ENCODE data around the gene FFAR4. TPM values are rescaled to one million over a fixed set of nuclear protein-coding genes. Genes with fewer than 3 reads are reported as not detected.

FFAR4 gene
- total and polyA plus RNA-seq, 2 of the 4 experiments (the other 2 are of a cell fraction) = not detected

DNA sequence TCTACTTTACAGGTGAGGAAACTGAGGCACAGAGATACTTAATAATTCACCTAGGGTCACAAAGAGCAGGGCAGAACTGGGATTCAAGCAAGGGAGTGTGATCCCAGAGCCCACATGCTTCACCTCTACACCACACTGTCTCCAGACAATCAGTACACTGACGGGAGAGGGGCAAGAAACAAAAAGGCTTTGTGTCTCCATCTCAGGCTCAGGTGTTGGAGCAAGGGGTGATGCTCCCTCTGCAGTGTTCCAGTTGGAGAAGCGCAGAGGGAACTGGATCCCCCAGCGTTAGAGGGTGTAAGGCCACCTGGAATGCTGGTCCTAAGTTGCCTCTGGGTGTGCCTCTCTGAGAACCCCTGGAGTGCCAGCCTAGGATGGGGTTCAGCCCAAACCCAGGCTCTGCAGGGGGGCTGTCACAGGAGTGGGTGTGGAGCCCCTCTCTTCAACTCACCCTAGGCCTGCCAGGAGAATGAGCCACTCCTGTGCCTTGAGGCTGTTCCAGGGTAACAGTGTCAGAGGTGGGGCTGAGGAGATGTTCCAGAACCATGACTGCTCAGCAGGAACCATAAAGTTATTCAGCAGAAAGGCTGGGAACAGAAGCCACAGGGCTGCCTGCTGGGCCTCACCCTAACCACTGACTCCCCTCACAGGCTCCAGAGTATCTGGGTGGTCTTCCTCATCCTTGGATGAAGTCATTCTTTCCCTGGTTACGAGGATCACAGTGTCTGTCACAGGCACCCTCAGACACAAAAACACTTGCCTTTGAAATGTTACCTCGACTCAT is 29.1 kb downstream of the FFAR4 start:
- H4K20me1 ChIP-seq (ENCODE audit: insufficient read depth, low read length) = no peaks in the 10 kb centered on the region
- no peak overlapping the region for H2BK120ac ChIP-seq (ENCODE audit: low read depth, low read length)
- H2BK5ac ChIP-seq (ENCODE audit: low read depth, low read length, poor library complexity, severe bottlenecking) = no peak overlapping the region
- TF ChIP-seq RCOR1 (IDR thresholded peaks at IDR 0.05; ENCODE audit: insufficient replicate concordance, low read length) (no peak), CHD1 (IDR thresholded peaks at IDR 0.05; ENCODE audit: low read depth, low read length) (no peak), NFE2L2 (IDR thresholded peaks at IDR 0.05; ENCODE audit: low read depth, low read length) (no peak), MAFK (IDR thresholded peaks at IDR 0.05; ENCODE audit: low read depth, low read length) (no peak), SMC3 (IDR thresholded peaks at IDR 0.05; ENCODE audit: low read depth, low read length) (no peak), MAZ (IDR thresholded peaks at IDR 0.05; ENCODE audit: borderline replicate concordance, low read depth, low read length) (no peak), FOS (IDR thresholded peaks at IDR 0.05; ENCODE audit: low read depth, low read length) (no peak), POLR2A (IDR thresholded peaks at IDR 0.05; ENCODE audit: low read depth, low read length) (no peak)
- no peak overlapping the region for H2AFZ ChIP-seq (replicated peaks; ENCODE audit: low read length, poor library complexity)
- no TSS peak for BruUV-seq (replicated peaks)
- in situ Hi-C loops (cut with MboI; ENCODE audit: low sequenced_read_pairs) = no loop called here
- H3K18ac ChIP-seq (ENCODE audit: low read depth, low read length) = no peak overlapping the region
- H3K4me1 ChIP-seq (ENCODE audit: control insufficient read depth, insufficient read depth, low read length) = no peaks in the 10 kb centered on the region
- peaks cover 36% of the 10 kb centered on the region for H3K27me3 ChIP-seq (ENCODE audit: control insufficient read depth, insufficient read depth, low read length)
- no peak overlapping the region for H3K4me3 ChIP-seq (ENCODE audit: insufficient read depth, low read depth, low read length)
- H2AK5ac ChIP-seq (ENCODE audit: low read depth, low read length) = no peak overlapping the region
- no peak overlapping the region for H3K4me2 ChIP-seq (ENCODE audit: low read depth, low read length)
- POLR2A ChIA-PET (ENCODE audit: unreplicated experiment) = no interaction called here
- H4K5ac ChIP-seq (ENCODE audit: low read depth, low read length) = no peak overlapping the region
- no peak overlapping the region for H3K4ac ChIP-seq (ENCODE audit: low read depth, low read length)
- H3K14ac ChIP-seq (replicated peaks; ENCODE audit: low read depth, low read length) = no peak overlapping the region
- no peak overlapping the region for H3K56ac ChIP-seq (ENCODE audit: extremely low read depth, insufficient read depth, low read length)
- no peak overlapping the region for H3K23ac ChIP-seq (ENCODE audit: low read depth, low read length)
- dilution Hi-C loops (cut with HindIII; ENCODE audit: low sequenced_read_pairs, unreplicated experiment) = no loop called here
- no peaks in the 10 kb centered on the region for H3K79me1 ChIP-seq (ENCODE audit: low read depth in 1 of 2, low read length in 2 of 2)
- no peak overlapping the region for H4K8ac ChIP-seq (ENCODE audit: low read depth in 2 of 2, low read length in 2 of 2)
- H3K9ac ChIP-seq (ENCODE audit: low read depth, low read length) = no peak overlapping the region
- no peak for DNase-seq
- CTCF ChIA-PET = no interaction called here
- no peak overlapping the region for H4K91ac ChIP-seq (ENCODE audit: insufficient read depth, low read depth, low read length)
- H3K9me3 ChIP-seq (ENCODE audit: control insufficient read depth, insufficient read depth, low read length) = no peaks in the 10 kb centered on the region
- no peak for ATAC-seq (ENCODE audit: low read depth)
- no peaks in the 10 kb centered on the region for H3K9me1 ChIP-seq (ENCODE audit: insufficient read depth, low read length)
- H3K27ac ChIP-seq (ENCODE audit: insufficient read depth, low read length) = no peak overlapping the region
- 83% methylated on average over 1 of the region's 5 CpGs; no CpG with 5 or more reads in 1 of the 2 experiments for WGBS, 2 experiments (ENCODE audit: extremely low coverage in 2 of 2, insufficient read length in 1 of 2)
- no peak overlapping the region for H2BK20ac ChIP-seq (ENCODE audit: low read depth, low read length)
- intact Hi-C loops (cut with micrococcal nuclease) = no loop called here
- no peak overlapping the region for H2AK9ac ChIP-seq (replicated peaks; ENCODE audit: low read depth, low read length, poor library complexity)
- no peak overlapping the region for H2BK15ac ChIP-seq (ENCODE audit: low read depth, low read length)
- H3K36me3 ChIP-seq (ENCODE audit: control insufficient read depth, insufficient read depth, low read length) = no peaks in the 10 kb centered on the region
